Activated CD4-positive, alpha-beta T cell treated with anti-CD3 and anti-CD28 coated beads, Interleukin-2, amount 50 U/mL, for 4 hours (primary cell): ENCODE measurements around the gene VPS11.

ENCODE experiments used
- DNase-seq, 2 experiments: peaks; one replicate each; pipeline ENCODE4 v3.0.0-alpha.2; 2020

Gene VPS11

DNA sequence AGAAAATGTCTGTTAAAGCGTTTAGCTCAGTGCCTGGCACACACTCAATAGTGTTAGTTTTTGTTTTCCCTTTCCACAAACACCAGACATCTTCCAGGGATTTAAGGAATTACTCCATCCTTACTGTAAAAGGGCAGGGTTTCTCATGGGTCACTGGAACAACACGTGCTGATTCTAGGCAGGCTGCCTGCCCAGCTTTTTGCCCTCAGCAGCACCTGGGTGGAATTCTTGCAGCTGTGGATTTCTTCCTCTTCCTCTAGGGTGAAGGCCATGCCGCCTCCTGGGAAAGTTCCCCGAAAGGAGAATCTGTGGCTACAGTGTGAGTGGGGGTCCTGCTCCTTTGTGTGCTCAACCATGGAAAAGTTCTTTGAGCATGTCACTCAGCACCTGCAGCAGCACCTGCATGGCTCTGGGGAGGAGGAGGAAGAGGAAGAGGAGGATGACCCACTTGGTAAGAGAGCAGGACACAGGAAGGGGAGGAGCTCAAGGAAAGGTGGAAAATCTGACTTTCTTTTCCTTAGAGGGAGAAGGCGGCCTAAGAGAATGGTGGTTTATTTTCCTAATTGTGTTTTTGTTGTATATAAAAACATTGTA, 59.2 kb downstream of the VPS11 start:
- no peak for DNase-seq

GRCh38 chr11:119130662-119131061, 63.0 kb downstream of the VPS11 start:
- DNase-seq: no peak
